GM21367 (cell line): ENCODE data around the gene CFAP54.
A peak's percentile ranks its signal among the peaks of the same experiment; 100 is the strongest.
"Not testable (repeated sequence)": the region's sequence is repeated elsewhere in the genome, so short reads cannot be mapped to it uniquely, and the experiment has no call there.

Source experiments
- ATAC-seq: cut with Tn5 transposase; IDR thresholded peaks from one replicate; pipeline ENCODE4 v1.9.1; 2021; ENCODE audit not compliant: unreplicated experiment

CFAP54 gene

DNA sequence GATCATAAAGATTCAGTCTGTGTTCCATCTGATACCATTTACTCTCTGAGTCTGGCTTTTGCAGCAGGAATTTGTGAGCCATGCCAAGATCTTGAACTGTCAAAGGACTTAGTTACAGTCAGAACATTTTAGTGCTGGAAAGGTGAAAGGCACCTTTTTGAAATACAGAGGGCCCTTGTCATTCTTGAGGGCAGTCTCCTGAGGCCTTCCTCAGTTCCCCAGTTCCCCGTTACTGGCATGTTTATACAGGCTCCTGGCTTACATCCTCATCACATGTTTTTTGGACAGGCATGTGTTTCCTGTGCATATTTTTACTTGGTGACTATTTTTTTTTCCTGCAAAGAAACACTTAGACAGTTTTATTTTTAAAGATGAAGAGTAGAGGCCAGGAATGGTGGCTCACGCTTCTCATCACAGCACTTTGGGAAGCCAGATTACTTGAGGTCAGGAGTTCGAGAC, 21.0 kb downstream of the CFAP54 start:
- ATAC-seq: no peak

DNA sequence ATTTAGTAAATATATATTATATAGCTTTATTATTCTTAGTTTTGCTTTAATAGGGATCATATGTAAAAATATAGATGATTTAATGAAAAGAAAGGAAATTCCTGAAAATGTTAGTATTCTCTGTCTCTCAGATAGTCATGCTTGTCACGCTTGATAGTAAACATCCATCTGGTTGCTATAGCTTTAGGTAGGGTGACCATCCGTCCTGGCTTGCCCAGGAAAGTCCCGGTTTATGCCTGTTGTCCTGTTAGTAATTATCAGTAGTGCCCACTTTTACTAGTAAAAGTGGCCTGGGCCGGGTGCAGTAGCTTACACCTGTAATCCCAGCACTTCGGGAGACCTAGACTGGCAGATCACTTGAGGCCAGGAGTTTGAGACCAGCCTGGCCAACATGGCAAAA, 23.8 kb downstream of the CFAP54 start:
- no peak for ATAC-seq

DNA sequence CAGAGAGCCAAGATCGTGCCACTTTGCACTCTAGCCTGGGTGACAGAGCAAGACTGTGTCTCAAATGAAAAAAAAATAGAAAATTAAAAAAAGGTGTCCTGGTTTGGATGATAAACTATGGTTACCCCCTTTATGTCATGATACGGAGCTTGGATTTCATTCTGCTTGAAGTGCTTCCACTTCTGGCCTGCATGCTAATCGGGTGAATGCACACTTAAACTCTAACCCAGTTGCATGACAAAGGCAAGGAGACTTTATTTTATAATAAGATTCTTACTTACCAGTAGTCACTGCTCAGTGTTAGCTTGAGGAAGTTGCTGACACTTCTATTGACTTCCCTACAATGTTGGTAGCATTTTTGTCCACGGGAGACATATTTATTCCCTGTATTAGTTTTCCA, 24.3 kb downstream of the CFAP54 start:
- no peak for ATAC-seq

DNA sequence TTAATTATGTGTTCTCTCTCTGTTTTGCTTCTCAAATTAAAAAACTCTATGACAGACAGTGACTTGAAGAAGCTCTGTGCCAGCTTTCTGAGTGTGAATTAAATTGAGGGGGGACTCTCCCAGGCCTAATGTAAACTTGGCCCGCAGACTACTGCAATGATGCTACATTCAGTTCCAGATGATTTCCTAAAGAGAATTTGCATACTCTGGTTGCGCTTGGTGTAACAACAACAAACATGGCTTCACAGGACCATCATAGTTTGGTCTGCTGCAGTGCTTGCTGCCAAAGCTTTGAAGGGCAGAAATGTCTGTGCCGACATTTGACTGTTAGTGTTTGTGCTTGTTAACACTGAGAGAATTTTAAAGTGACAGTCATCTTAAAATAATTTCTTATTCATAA, 25.0 kb downstream of the CFAP54 start:
- peak; percentile 86 for ATAC-seq

DNA sequence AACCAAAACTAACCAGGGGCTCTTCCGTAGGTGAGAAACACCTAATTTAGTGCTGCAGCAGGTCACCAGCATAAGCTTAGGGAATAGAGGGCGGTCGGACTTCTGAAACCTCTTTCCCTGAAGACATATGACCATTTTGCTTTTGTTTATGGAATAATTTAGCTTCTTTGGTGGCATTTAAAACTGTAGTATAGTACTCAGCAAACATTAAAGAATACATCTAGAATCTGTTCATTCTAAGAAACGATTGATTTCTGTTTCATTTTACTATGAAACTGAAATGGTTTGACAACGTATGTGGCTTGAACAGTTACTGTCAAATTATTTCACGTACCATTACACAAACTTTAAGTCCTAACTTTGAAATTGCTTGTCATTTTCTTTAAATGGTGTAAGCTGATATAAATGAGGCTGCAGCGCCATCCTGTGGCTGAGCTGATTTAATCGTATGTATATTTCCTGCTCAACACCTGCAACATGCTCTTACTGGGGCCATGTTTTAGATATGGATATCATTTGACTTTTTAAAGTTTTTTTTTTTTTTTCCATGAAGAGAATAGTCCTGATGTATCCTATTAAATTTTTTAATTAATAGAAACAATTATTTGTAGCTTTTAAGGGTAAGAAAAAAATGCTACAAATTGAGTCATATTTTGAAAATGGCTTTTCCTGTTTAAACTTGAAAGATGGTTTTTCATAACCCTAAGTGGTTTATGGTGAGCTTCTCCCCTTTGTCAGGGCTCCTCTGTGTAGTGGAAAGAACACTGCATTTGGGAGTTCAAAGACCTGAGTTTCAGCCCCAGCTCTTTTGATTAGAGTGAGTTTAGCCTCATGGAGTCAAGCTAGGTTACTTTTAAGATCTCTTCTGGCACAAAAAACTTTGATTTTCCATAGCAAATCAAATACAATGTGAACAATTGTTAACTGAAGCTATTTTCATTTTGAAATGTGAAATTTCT, 27.4 kb downstream of the CFAP54 start:
- ATAC-seq: peak; percentile 56

DNA sequence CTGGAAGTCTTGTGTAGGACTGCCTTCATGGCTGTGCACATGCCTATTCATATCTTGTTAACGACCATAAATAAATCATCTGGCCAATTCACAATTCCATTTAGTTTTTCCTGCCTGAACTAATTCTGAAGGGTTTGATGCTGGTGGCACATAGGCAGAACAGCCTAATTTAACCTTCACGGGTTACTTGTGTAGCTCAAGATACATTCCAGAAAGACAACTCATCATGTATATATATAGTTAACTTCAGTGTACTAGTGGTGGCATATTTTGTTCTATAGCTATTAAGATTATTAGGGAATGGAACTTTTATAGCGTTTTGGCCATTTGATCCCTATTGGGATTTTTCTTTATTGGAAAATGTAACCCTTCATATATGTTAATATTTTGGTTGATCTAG, 31.4 kb downstream of the CFAP54 start:
- ATAC-seq: no peak

DNA sequence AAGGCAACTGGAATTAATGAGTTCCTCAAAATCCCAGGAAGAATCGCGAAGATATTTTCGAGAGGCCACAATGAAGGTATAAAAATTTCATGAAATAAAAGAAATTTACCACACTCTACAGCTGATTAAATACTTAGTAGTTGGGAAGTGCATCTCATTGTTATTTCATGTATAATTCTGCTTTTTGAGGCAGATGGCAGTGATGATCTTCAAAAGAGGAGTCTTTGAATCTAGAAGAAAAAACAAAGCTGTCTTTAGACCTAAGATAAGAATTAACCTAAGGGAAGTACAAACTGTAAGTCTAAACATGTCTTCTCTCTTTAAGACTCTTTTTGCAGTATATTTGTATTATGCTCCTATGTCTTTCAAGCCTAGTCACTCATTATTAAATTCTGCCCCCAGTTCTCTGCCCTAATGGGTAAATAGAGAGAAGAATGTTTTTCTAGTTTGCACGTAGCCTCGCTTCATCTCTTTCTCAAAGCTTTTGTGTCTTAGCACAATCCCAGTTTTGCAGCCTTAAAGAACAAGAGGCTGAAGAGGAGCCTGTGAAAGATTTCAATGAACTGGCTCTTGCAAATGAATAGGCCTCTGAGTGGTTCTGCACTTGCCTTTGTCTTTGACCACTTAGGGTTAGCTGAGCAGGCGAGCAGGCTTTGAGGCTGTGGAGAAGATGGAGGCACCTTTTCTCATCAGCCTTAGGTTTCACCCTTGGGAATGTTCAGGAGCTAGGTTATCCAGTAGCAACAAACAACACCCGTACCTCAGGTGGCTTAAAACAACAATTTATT, 32.7 kb downstream of the CFAP54 start:
- no peak for ATAC-seq

DNA sequence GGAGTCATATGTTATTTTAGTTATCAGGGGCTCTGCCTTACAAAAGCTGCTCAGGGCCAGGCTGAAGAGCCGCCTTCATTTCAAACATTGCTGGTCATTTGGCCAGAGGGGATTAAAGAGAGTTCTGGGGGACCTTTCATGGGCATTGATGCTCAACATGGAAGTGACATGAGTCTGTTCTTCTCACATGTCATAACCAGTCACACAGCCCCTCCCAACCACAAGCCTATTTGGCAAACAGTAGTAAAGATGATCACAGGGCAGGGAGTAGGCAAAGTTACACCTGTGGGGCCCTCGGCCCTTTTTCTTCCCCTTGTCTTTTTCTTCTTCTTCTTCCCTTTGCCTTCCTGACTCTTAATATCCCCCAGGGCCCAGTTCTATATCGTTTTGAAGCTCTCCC, 33.3 kb downstream of the CFAP54 start:
- no peak for ATAC-seq

DNA sequence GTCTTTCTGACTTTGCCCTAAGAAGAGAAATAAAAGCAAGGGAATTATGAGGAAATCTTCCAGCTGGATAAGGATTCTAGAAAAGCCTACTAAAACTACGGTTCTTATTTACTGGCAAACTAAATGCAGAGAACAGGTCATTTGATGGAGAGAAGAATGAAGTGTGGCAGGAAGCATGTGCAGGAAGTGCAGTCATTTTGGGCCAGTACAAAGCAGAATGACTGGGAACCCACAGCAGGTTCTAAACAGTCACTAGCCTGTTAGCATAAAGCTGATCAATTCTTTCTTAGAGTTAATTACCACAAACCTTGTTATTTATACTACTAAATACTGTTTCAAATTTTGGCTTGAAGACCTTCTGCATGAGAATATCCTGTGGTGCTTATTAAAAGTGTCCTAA, 36.7 kb downstream of the CFAP54 start:
- ATAC-seq: no peak

DNA sequence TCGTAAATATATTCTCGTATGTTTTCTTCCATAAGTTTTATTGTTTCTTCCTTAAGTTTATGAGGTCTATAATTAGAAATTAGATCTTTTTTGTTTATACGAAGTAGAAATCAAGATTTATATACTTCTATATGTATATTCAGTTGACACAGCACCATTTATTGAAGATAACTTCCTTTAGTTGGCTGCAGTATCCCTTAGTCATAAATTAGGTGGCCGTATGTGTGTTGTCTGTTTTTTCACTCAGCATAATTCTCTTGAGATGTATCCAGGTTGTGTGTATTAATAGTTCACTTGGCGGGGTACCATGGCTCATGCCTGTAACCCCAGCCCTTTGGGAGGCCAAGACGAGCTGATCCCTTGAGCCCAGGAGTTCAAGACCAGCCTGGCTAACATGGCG, 40.5 kb downstream of the CFAP54 start:
- ATAC-seq: no peak

DNA sequence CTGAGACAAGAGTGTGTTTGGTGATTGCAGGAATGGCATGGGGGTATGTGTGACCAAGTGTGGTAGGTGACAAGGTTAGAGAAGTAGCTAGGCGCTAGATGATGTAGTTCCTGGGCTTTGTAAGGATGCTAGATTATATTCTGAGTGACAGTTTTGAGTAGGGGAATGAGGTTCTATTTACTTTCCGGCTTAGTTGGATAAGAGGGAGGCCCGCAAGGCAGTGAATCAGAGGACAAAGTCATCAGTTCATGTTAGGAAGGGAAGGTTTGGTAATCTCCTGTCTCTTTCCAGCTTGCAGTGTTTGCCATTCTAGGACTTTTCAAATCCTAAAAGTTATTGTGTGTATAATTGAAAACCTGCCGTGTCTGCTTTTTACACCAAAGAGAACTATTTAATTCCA, 45.0 kb downstream of the CFAP54 start:
- ATAC-seq: no peak

DNA sequence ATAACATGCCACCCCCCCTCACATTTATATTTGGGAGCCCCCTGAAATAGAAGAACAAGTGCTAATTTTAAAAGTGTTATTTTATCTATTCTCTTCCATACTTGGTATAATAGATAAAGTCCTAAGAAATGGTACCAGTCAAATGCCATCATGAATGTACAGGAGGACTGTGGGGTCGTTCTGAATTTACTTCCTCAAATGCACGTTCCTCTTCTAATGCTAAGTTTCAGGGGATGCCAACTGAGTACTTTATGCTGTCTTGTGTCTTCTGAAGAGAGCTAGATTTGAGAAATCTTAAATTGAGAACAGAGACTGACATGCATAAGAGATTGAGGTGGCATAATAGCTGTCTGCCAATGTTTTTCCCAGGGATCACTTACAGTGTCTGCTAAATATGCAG, 59.0 kb downstream of the CFAP54 start:
- ATAC-seq: no peak

DNA sequence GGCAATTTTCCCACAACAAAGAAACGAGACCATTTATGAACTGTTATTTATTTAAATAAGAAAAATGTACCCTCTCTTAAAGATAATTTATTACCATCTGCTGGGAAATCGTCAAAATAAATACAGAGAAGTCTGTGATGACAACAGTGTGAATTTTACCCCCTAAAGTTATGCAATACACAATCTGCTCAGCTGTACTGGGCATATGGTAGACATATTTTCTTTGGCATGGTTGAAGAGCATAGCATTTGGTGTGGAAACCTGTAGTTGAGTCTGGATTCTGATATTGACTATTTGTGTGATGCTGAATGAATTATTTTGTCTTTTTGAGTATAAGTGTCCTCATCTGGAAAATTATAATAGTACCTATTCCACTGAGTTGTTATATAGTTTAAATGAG, 60.0 kb downstream of the CFAP54 start:
- no peak for ATAC-seq

DNA sequence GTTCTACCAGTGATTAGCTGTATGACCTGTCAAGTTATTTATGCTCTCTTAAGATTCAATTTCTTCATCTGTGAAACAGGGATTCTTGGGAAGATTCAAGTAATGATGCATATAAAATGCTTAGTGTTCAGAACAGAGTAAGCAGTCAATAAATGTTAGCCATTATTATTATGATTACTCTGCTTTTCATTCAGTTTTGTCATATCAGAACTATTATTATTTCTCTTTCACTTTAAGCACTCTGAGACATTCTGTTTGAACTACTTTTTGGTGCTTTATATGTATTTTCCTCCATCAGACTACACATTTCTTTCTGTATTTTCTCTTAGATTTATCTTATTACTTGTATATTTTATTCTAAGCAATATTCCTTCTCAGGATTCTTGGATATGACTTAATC, 81.2 kb downstream of the CFAP54 start:
- no peak for ATAC-seq

DNA sequence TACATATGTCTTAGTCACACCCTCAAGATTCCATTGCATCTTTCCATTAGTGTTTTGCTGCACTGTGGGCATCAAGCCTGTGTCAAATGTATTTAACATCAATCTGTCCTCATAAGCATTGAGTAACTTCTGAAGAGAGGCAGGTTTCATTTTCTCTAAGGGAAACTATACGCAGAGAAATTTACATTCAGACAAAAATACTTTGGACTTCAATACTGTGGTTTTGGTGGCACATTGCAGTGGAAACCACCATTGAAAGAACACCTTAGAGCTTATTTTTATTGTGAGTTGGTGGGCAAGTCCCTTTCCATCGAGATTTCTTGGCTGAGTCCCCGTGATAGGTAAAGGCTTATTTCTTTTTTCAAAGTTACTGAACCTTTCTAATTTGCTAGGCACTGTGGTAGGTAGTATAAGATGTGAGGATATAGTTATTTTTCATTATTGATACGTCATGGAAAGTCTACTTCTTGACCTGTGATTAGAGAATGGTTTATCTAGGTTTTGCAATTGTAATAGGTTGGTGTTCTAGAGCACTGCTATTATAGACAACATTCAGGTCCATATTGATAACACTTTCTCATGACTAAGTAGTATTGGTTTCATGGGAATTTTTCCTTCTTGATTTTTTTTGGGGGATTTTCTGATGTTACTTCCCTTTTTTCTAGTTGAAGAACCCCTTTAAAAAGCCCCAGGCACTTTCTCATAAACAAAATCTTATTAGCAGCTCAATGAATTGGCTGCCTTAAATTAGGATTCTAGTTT, 81.9 kb downstream of the CFAP54 start:
- ATAC-seq: peak; percentile 82

DNA sequence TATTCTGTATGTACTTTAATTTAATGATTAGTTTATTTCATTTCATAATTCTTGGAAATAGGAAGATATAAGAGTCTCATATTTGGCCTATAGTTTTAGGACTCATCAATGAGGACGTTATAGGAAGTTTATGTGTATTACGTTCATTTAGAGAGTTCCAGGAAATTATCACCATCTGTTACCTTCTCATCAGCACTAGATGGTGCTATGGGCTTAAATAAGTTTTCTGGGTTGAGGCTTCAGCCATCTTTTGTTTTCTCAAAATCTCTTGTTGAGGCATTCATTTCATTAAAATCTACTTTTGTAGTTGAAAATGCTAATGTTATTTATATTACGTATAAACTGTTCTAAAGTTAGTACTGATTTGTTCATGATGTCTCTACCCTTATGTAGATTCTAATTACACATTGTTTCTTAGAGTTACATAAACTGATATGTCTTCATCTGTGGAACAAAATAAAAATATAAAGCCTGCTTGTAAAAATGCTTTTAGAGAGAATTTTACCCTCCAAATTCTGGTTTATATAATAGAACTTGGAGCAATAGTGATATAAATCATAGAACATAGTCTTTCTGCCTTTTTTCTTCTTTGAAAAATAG, 89.2 kb downstream of the CFAP54 start:
- peak; percentile 96 for ATAC-seq

DNA sequence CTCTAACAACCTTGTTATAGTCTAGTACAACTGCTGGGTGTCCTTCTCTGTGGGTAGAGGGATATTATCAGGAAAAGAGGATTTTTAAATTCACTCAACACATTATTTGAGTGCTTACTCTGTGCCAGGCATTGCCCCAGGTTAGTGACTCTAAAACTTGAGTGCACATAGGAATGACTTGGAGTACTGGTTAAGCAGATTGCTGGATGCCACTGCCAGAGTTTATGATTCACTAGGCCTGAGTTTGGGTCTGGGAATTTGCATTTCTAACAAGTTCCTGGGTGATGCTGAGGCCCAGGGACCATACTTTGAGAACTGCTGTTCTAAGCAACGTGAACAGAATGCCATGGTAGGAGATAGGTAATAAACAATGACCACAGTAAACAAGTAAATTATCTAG, 96.6 kb downstream of the CFAP54 start:
- no peak for ATAC-seq

DNA sequence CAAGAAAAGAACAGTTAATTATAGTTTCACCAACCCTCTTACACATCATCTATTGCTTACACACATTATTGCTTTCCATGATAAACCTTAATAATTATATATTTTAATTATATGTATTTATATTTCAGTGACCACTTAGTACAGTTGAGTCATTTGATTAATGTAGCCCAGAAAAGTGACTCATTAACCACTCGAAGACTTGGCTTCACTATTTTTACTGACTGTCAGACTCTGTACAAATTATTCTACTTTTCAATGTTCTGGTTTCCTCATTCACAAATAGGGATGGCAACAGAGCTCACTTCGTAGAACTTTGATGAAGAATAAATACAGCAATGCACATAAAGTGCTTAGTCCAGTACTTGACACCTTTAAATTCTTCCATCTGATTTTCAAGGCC, 98.3 kb downstream of the CFAP54 start:
- no peak for ATAC-seq

DNA sequence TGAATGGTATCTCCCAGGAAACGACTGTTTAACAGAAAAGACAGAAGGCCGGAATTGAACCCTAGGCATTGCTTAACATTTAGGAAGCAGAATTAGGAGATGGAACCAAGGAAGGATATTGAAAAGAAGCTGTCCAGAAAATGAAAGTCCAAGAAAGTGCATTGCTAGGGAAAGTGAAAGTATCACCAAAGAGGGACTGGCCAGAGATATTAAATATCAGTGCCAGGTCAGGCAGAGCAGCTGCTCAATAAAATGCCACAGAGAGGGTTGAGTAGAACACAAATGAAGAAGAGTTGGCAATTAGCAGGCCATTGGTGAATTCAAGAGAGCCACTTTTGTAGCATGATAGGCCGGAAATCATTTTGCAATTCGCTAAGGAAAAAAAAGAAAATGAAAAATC, 101.6 kb downstream of the CFAP54 start:
- ATAC-seq: no peak

DNA sequence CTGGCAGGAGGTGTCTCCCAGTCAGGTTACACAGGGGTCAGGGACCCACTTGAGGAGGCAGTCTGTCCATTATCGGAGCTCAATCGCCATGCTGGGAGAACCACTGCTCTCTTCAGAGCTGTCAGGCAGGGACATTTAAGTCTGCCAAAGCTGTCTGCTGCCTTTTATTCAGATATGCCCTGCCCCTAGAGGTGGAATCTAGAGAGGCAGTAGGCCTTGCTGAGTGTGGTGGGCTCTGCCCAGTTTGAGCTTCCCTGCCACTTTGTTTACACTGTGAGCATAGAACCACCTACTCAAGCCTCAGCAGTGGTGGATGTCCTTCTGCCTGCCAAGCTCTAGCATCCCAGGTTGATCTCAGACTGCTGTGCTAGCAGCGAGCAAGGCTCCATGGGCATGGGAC, 115.0 kb downstream of the CFAP54 start:
- not testable (repeated sequence) for ATAC-seq

DNA sequence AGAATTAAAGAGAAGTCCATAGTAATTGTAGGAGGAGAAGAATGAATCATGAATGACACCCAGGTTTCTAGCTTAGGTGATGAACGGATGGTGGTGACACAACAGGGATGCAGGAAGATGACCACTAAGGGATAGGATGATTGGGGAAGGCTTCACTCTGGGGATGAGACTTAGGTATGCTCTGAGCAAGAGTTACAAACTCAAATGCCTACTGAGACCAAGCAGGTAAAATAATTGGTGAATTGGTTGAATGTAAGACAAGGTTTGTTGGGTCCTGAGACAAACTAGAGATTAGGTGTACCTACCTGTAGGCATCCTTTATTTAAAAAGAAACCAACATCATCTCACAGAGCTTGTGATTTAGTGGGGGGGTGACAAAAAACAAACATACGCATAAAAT, 116.3 kb downstream of the CFAP54 start:
- no peak for ATAC-seq
